ENCODE results near the gene WWOX. TPM values are rescaled to one million over a fixed set of nuclear protein-coding genes. Genes with fewer than 3 reads are reported as not detected.

The WWOX gene
- total and polyA plus RNA-seq, 2 of the 8 experiments (the other 6 are each of a cell fraction or from before 2014, with no cell fraction given): 5.4 to 16.7 TPM

DNA sequence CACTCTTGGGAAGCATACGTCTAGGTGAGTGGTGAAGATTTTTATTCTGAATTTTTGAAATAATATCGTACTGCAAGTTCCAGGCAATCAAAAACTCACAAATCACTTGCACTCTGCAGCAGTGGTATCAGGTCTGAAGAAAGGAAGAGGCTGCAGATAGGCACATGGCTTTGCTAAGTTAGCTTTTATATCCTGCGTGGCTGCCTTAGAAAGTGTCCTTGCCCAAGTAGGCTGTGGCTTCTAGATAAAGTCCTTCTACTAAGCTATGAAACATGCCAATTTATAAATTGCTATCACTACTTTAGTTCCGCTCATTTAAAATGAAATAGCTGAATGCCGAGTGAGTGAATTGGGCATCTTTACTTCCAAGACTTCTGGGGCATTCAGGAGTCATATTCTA lies 17.9 kb downstream of the WWOX start:
- Histone ChIP-seq H3K27ac (ENCODE audit: low read depth, low read length) (no peak overlapping the region), H2BK120ac (replicated peaks; ENCODE audit: low read depth, low read length) (no peak overlapping the region), H2BK5ac (ENCODE audit: low read depth, low read length) (no peak overlapping the region), H4K20me1 (replicated peaks in 1 of 2; ENCODE audit: control insufficient read depth in 1 of 2, insufficient read depth in 2 of 2, low read length in 2 of 2) (no peaks in the 10 kb centered on the region), H3K4me1 (replicated peaks in 1 of 4; ENCODE audit: control insufficient read depth in 3 of 4, insufficient read depth in 4 of 4, low read length in 3 of 4) (no peaks in the 10 kb centered on the region), H3K27me3 (replicated peaks in 1 of 4; ENCODE audit: control insufficient read depth in 3 of 4, extremely low read depth in 1 of 4, insufficient read depth in 3 of 4, low read length in 3 of 4) (no peaks in the 10 kb centered on the region), H2BK12ac (ENCODE audit: low read depth, low read length) (no peak overlapping the region), H3K23ac (ENCODE audit: insufficient read length) (no peak overlapping the region), H3K4me2 (ENCODE audit: insufficient read depth in 1 of 2, low read depth in 2 of 2, low read length in 2 of 2) (no peak overlapping the region), H3K56ac (replicated peaks; ENCODE audit: insufficient read length, low read depth, low read length) (no peak overlapping the region), H2AFZ (ENCODE audit: low read length) (no peak overlapping the region), H3K79me2 (ENCODE audit: control insufficient read depth in 1 of 2, insufficient read depth in 2 of 2, low read length in 2 of 2) (no peaks in the 10 kb centered on the region), H3K36me3 (ENCODE audit: control insufficient read depth in 2 of 4, insufficient read depth in 4 of 4, low read length in 3 of 4) (peaks cover 0 to 12% (median 9%) of the 10 kb centered on the region in 4 experiments; a peak in 4 of 8 replicates), H3K4ac (replicated peaks; ENCODE audit: insufficient read length, low read depth, low read length) (no peak overlapping the region), H4K8ac (ENCODE audit: extremely low read depth, insufficient read depth, low read length) (no peak overlapping the region), H3K9ac (replicated peaks in 1 of 4; ENCODE audit: extremely low read depth in 1 of 4, low read depth in 3 of 4, low read length in 3 of 4) (no peak overlapping the region), H4K91ac (replicated peaks; ENCODE audit: insufficient read length, low read length) (no peak overlapping the region), H3K9me3 (ENCODE audit: insufficient read depth in 2 of 2, low read depth in 1 of 2, low read length in 1 of 2) (no peaks in the 10 kb centered on the region), H3K14ac (ENCODE audit: insufficient read length) (no peak overlapping the region), H2BK15ac (ENCODE audit: low read length) (no peak overlapping the region), H4K5ac (ENCODE audit: insufficient read length, low read depth, low read length) (no peak overlapping the region), H3K4me3 (ENCODE audit: extremely low read depth in 1 of 4, insufficient read depth in 2 of 4, low read depth in 3 of 4, low read length in 4 of 4) (no peak overlapping the region), H3K18ac (ENCODE audit: extremely low read depth, low read length) (no peak overlapping the region), H3K23me2 (ENCODE audit: low read depth, low read length) (no peaks in the 10 kb centered on the region), H3K79me1 (ENCODE audit: low read depth, low read length) (no peaks in the 10 kb centered on the region), H2BK20ac (ENCODE audit: low read length) (no peak overlapping the region), H2AK5ac (ENCODE audit: low read depth, low read length) (no peak overlapping the region)
- WGBS, 2 experiments (ENCODE audit: extremely low coverage in 1 of 2, insufficient coverage in 1 of 2, insufficient read length in 1 of 2, insufficient replicate concordance in 2 of 2, low coverage in 1 of 2, low lambda C conversion rate in 2 of 2, missing lambda C conversion rate in 1 of 2): 90% methylated on average over 5 of the region's 5 CpGs; no CpG with 5 or more reads in 1 of the 2 experiments
- ChIA-PET CTCF (ENCODE audit: partially characterized antibody) (interaction anchor here (0.7 to 2.9 kb wide), 3 partner anchors 9 to 17 kb away, joined by 3 to 14 read pairs (median 4); partner anchors contain the start of gene WWOX), POLR2A (ENCODE audit: partially characterized antibody) (no interaction called here)
- DNase-seq (ENCODE audit: low read depth in 1 of 2, low spot score in 2 of 2) (no peak), FAIRE-seq (no peak)
- TF ChIP-seq SP2 (IDR thresholded peaks at IDR 0.05; ENCODE audit: low read length) (no peak), MAFK (IDR thresholded peaks at IDR 0.05; ENCODE audit: low read depth, low read length) (no peak), CBX8 (IDR thresholded peaks at IDR 0.05; ENCODE audit: borderline replicate concordance, low read depth, low read length) (no peak), TAF7 (optimal IDR thresholded peaks at IDR 0.05; ENCODE audit: borderline replicate concordance, low read depth, low read length) (no peak), JUN (IDR thresholded peaks at IDR 0.05; ENCODE audit: low read depth, low read length) (no peak), JUND (IDR thresholded peaks at IDR 0.05; ENCODE audit: low read length) (no peak), SIX5 (IDR thresholded peaks at IDR 0.05; ENCODE audit: low read depth, low read length) (no peak), TCF12 (IDR thresholded peaks at IDR 0.05; ENCODE audit: low read depth, low read length) (no peak), SP4 (IDR thresholded peaks at IDR 0.05; ENCODE audit: low read length) (no peak), KDM1A (IDR thresholded peaks at IDR 0.05; ENCODE audit: borderline replicate concordance, low read length) (no peak), GABPA (IDR thresholded peaks at IDR 0.05; ENCODE audit: borderline replicate concordance, insufficient read depth, low read length) (no peak), TAF1 (IDR thresholded peaks at IDR 0.05; ENCODE audit: low read depth, low read length) (no peak), EGR1 (IDR thresholded peaks at IDR 0.05; ENCODE audit: borderline replicate concordance, low read depth, low read length) (no peak)
- TF ChIP-seq, protein P1, sequence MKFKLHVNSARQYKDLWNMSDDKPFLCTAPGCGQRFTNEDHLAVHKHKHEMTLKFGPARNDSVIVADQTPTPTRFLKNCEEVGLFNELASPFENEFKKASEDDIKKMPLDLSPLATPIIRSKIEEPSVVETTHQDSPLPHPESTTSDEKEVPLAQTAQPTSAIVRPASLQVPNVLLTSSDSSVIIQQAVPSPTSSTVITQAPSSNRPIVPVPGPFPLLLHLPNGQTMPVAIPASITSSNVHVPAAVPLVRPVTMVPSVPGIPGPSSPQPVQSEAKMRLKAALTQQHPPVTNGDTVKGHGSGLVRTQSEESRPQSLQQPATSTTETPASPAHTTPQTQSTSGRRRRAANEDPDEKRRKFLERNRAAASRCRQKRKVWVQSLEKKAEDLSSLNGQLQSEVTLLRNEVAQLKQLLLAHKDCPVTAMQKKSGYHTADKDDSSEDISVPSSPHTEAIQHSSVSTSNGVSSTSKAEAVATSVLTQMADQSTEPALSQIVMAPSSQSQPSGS (IDR thresholded peaks at IDR 0.05; ENCODE audit: low read length): no peak

Measured in H1 (cell line).